ENCODE results near the gene CMTM5.

Gene CMTM5, protein sequence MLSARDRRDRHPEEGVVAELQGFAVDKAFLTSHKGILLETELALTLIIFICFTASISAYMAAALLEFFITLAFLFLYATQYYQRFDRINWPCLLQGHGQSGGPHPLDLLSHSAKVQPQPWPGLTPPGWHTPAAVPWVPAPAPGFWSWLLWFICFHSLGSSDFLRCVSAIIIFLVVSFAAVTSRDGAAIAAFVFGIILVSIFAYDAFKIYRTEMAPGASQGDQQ

DNA sequence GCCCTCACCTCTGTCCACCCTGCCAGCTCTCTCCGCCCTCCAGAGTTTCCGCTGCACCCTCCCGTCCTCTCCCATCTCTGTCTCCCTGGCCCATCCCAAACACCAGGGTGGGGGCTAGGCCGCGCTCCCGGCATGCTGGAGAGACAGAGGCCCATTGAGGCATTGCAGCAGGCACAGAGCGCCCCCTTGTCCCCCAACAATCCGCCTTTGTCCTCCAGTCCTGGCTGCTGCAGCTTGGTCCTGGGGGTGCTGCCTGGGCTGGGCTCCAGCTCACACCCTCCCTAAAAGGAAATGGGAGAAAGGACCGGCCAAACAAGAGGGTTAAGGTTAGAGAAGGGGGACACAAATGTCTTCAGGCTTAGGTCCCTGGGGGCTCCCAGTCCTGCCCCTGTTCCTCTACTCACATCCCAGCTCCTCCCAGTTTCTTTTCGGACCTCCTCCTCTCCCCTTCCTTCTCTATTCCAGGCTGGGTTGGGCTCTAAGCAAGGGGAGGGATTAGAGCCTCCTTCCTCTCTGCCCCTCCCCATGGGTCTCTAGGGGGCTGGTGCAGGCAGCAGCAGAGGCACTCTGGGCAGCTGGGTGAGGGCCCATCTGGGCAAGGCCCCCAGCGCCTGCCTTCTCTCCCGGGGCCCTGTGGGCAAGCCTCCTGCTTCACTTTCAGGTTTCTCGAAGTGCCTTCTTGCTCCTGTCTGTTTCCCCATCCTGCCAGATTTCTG, at the start of gene CMTM5:
Gene CMTM5 (plus strand): TSS at position 565 of the 716 bp plus-strand sequence. CDS start 206 bp downstream, outside the sequence.
- DNase-seq = no peak

DNA sequence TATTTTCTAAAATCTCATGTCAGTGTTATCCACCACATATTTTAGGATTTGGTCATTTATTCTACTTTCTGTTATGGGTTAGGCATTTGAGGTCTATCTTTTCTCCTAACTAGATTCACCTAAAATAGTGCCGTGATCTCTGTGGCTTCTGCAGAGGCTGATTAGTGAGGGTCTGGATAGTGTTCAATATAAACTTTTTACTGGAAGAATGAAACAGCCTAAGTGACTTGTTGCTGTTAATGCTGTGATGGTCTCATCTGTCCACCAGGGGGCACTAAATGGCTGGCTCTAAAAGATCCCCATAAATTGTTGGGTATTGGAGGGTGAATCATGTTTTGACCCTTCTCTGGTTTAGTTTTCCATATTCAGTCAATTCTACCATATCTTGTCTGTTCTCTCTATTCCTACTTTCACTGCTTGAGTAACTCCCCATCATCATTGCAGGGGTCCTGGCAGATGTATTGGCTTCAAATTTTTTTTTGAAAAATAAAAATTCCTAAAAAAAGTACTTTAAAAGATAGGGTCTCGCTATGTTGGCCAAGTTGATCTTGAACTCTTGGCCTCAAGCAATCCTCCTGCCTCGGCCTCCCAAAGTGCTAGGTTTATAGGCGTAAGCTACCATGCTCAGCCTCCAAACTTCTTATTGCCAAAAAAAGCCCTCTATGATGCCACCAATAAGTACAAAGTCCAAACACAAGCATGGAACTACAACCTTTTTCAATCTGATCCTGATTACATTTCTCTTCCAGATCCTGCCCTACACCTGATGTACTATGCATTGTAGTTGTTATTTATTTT, 48.7 kb upstream of the CMTM5 start:
- peak; percentile 71 for DNase-seq

DNA sequence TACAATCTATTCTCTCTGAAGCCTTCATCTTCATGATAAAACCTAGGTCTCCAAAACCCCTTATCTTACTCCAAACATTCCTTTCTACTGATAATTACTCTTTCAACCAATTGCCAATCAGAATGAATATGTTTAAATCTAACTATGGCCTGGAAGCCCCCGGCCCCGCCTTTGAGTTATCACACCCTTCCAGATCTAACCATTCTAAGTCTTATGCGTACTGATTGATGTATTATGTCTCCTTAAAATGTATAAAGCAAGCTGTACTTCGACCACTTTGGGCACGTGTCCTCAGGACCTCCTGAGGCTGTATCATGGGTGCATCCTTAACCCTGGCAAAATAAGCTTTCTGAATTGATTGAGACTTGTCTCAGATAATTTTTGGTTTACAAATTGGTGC, 41.2 kb upstream of the CMTM5 start:
- DNase-seq = no peak

DNA sequence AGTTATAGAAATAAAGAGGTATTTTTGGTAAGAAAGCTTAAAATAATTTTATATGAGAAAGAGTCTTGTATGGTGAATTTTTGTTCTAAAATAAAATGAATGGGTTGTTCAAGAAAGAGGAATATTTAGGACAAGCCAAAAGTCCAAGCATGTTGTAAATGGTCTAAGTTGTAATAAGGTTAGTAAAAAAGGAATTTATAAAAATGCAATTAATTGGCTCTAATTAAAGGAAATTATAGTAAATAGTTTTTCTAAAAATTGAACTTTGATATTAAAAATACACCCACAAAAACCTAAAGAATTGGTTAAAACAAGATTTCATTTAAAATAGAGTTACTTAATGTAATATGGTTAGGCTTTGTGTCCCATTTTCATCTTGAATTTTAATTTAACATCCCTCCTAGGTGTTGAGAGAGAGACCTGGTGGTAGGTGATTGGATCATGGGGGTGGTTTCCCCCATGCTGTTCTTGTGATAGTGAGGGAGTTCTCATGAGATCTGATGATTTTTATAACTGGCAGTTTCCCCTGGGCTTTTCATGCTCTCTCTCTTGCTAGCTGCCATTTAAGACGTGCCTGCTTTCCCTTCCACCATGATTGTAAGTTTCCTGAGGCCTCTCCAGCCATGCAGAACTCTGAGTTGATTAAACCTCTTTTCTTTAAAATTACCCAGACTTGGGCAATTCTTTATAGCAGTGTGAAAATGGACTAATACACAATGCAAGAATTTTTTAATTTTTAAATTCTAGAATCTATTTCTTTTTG, 37.2 kb upstream of the CMTM5 start:
- DNase-seq = no peak

DNA sequence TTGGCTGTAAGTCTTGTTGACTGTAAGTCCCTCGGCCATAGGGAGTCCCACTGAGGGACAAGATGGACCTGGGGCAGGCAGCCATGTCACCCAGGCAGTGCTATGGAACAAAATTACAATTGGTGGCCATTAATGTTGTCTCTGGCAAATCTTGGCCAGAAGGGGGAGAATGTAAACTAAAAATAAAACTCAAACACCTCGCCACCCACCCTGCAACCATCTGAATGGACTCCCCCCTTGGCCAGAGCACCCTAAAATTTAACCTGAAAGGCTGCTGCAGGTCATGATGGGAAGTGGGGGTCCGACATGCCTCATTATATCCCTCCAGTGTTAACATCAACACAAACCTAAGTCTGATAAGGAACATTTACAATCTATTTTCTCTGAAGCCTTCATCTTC, 32.4 kb upstream of the CMTM5 start:
- no peak for DNase-seq

DNA sequence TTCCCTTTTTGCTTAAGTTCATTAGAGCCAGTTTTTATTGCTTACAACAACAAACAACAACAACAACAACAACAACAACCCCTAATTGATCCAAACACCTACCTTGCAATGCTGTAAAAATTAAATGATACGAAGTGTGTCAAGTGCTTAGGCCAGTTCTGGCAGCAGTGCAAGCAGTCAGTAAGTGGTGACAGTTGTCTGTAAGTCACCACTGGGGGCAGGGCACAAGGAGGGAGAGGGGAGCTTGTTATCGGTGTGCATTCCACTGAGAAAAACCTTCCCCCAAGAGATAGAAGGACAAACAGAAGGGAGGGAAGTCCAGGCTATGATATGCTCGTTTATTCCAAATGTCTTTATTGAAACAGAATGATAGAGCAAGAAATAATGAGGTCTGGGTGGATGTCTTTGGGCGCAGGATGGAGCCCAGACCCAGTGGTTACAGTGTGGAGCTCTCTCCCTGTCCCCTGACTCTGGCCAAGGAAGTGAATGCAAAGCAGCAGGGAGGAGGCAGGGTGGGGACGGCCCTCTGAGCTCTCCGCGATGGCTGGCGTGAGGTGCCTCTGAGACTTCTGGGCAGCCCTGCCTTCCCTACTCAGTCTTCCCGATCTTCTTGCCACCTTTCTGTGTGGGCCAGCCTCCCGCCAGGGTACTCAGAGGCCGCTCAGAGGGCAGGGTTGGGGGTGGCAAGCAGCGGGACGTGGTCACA, 30.7 kb upstream of the CMTM5 start:
- DNase-seq = no peak

DNA sequence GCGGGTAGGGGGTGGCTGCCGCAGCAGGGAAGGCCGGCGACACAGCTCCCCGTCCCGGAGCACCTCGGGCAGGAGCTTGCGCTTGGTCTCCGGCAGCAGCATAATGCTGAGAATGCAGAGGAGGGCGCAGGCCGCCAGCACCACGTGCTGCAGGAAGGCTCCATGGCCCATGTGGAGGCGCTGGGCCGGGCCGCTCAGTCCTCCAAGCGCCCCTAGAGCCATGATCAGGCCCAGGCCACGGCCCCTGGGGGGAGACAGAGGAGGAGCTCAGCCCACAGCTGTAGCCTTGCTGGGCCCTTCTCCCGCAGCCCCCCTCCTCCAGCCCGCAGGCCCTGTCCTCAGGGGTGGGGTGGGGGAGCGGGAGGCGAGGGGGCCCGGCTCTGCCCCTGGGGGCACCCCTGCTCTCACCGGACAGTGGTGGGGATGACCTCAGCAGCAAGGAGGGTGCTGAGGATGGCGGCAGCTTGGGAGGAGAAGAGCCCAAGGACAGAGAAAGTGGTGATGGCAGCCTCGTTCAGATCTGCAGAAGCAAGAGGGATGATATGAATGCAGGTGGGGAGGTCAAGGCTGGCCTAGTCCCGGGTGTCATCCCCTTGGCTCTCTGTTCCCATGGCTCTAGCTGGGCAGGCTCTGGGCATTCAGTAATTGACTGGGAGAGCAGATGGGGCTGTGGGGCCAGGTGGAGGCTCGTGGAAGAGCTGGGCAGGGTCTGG, 30.0 kb upstream of the CMTM5 start:
- DNase-seq = no peak

DNA sequence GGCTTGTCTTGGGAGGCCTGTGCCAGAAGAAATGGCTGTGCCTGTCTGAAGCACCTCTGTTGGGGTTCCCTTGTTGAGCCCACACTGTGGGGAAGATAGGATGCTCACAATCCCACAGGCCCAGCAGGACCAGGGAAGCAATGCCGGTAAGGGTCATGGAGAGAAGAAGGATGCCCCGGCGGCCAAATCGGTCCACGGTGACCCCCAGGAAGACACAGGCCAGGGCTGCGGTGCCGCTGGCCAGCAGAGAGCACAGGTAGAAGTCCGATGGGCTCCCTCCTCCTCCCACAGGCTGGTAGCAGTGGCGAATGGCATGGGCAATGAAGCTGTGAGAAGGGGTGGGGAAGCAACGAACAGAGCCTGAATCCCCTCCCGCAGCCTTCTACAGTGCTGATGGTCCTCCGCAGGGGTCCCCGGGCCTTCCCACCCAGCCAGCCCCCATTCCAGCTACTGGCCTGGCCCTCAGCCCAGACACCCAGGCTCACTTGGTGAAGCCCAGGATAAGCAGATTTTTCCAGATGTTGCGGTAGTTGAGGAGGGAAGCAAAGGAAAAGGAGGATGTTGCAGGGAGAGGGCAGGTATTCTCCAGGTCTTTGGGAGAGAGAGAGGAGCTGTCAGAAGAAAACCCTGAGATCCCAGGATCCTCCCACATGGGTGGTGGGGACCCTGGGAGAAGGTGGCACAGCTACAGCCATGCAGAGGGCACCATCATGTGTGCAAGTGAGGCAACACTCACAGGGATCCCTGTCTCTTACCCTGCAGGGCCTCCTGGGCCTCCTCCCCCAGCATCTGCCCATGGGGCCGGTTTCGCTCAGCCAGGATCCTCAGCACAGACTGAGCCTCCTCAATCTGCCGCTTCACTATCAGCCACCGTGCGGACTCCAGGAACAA, 29.2 kb upstream of the CMTM5 start:
- DNase-seq = no peak

DNA sequence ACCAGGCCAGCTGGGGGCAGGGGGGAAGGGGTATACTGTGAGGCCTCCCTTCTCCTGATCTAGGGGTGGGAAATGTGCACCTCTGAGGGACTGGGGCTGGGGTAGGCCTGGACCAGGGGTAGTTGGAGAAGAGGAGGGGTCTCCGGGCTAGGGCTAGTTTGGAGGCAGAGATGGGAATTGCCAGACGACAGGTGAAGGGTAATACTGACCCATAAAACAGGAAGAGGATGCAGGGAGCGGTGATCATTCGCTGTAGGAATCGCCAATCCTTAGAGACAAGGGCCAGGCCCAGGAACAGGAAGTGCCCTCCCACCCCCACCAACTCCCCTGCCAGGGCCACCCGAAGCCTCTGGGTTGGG, 28.6 kb upstream of the CMTM5 start:
- DNase-seq = no peak

DNA sequence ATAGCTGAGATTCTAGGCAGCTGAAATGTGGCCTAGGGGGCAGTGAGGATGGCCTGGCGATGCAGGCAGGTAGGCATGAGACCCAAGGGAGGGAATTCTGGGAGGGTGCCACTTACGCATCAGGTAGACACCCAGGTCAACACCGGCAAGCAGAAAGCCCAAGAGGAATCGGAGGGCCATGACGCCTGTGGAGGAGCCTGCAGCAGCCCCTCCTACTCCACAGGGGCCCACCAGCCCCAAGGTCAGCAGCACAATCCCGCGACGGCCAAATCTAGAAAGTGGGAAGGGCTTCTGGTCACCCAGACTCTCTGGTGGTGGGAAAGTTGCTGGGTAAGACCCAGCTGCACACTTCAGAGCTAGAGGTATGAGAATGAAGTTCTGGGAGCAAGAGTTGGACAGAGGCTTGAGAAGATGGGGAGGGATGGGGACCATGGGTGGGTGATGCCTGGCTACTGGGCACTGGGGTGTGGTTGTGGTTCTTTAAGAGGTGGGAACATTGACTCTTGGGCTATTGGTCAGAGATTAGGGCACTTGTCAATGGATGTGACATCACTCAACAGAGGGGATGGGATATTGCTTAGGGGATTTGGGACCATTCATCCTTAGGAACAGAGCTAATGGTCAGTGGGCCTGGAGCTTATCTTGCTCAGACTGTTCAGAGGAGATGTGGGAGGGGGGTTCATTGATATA, 27.5 kb upstream of the CMTM5 start:
- no peak for DNase-seq

DNA sequence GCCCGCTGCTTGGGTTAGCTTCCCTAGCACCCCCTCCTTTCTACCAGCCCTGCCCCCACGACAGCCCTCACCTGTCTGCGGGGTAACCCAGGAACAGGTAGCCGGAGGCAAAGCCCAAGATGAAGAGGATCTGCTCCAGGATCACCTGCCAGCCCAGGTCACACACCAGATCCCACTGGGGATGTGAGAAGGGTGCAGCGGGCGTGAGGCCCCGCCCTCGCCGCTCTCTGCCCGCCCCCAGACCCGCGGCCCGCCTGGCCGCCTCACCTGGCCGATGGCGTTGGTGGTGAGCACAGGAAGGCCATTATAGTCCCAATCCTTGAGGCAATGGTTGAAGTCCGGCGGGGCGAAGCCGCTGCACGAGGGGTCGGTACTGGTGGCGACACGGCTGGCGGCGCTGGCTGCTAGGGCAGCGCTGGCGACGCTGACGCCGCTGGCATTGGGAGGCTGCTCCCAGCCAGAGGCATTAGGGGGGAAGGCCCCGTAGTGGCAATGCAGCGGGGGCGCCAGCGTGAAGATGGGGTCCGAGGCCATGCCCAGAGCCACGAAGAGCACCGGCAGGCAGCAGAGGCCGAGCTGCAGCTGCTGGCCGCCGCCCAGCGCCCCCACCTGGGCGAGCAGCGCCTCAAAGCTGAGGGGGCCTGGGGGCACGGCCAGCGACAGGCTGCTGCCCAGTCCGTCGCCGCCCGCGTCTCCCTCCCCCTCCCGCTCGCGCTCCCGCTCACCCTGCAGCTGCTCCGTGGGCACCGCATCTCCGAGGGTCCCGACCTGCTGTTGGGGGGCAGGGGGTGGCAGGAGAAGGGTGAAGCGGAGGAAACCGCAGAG, 25.0 kb upstream of the CMTM5 start:
- no peak for DNase-seq

DNA sequence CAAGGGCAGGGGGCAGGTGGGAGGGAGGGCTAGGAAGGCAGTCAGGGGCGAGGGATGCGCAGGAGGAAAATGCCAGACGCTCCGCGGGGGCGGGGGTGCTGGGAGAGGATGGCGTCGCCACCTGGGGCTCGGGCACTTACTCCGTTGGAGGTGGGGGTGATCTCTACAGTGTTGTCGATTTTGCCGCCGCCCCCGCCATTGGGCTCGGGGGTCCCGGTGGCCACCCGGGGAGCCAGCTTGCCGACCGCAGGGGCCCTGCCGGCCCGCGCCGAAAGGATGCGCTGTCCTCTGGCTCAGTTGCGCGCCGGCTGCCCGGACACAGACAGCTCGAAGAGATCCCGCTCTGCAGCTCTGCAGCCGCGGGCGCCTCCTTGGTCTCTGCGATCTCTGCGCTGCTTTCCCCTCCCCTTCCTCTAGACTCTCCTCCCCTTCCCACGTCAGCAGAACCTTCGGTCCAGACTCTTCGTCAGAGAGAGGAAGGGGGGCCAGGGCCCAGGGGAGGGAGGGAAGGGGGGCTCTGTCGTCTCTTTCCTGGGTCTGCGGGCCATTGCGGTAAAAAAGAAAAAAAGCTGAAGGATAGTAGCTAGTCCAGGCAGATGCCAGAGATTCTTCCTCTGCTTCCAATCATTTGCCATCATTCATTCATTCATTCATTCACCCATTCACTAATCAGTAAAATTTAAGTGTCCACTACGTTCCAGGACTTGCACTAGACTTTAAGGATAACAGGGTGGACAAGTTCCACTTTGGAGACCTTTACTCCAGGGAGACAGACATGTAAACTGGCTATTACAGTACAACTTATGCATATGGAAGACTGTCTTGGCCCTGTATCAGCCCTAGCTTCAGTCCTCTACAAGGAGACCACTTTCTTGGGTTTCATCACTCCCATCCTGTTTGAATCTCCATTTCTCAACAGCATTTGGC, 24.1 kb upstream of the CMTM5 start, which contains the start of gene SLC22A17:
Gene SLC22A17 (minus strand): TSS at position 382 of the 927 bp plus-strand sequence.
- DNase-seq = peak; percentile 70

DNA sequence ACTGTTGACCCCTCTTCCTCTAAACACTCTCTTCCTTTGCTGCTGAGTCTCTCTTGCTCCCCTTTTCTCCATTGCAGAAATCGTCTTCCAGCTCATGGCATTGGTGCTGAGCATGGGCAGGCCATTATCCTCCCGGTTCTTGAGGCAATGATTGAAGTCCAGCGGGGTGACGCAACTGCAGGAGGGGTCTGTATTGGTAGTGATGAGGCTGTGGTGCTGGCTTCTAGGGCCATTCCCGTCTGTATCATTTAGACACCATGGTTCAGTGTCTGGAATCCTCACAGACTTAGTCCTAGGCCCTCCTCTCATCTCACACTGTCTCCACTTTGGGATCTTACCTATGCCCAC, 23.4 kb upstream of the CMTM5 start:
- no peak for DNase-seq

DNA sequence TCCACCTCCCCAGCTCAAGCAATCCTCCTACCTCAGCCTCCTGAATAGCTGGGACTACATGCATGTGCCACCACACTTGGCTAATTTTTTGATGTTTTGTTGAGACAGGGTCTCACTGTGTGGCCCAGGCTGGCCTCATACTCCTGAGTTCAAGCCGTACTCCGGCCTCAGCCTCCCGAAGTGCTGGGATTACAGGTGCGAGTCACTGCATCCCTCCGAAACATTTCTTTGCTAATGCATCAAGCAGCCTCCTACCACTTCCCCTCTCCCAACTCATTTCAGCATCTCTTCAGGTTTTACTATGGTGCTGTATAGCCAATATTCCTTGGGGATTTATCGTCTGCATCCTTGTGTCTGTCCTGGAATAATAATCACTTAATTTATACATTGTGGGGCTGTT, 21.9 kb upstream of the CMTM5 start:
- DNase-seq = no peak

DNA sequence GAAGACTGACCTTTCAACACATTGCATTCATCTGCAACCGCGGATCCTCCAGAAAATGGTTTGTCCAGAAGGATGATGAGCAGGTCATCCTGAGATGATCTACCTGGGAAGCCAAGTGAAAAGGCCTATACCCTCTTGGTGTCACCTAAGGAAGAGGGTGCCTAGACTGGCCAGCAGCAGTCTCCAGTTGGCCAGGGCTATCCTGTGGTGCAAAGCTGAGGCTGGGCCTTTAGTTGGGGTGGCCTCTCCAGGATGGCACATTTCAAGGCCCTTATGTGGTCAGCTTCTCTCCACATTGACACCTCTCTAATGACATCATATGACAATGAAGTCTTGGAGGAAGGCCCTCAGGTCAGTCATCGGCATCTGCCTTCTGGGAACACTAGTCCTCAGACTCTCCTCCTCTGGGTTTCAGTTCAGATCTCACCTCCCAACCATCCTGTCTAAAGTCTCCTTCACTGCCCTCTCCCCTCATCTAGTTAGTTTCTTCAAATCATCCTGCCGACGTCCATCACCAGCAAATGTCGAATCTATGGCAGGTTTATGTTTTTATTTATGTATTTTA, 20.9 kb upstream of the CMTM5 start:
- DNase-seq = no peak

DNA sequence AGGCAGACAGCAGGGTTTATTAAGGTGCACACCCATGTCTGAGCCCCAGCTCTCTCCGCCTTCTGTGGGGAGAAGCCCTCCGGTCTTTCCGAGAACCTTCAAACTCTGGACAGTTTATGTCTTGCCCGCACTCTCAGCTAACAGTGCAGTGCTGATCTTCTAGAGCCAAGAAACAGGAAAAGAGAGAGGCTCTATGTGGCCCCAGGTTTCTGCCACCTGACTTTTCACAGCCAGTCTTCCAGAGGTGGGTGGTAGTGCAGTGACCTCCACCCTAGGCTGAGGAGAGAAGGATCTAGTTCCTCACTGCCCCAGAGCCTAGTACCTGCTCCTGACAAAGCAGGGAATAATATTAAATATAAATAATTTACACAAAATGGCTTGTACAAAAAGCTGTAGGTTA, 20.2 kb upstream of the CMTM5 start:
- DNase-seq = no peak

DNA sequence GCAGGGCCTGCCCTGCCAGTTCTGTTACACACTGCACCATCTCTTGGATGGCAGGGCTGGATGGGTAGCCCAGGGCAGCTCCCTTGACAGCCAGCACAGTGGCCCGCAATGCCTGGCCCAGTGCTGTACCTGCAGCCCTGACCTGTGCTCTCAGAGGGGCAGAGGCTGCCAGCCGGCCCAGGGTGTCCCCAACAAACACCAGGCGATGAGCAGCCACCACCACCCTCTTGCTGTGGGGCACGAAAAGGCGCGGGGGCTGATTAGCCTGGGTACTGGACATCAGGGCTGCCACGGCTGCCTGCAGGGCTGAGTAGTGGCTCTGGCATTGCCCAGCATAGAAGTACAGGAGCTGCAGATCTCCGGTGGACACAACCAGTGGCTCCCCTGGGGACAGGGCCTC, 19.6 kb upstream of the CMTM5 start:
- no peak for DNase-seq

DNA sequence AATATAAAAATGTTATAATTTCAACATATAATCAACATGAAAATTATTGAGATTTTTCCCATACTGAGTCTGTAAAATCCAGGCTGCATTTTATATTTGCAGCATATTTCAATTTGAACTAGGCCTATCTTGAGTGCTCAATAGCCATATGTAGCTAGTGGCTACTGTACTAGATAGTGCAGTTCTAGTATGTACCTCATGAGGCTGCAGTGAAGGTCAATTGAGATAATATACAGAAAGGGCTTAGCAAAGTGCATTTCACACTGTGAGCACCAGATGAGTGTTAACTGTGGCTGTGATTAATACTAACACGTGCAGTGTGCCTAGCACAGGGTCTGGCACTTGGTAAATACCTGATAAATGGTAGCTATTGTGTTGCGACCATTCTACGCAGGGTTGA, 18.8 kb upstream of the CMTM5 start:
- no peak for DNase-seq
